DND-41 (cell line): ENCODE data around the gene SH2B3.
A peak's percentile ranks its signal among the peaks of the same experiment; 100 is the strongest.

Experiments
- ATAC-seq: fragments of 200-7000 bp; cut with Tn5 transposase; 3 replicates; pipeline ENCODE4 v1.9.1; 2021; ENCODE audit warnings: low read depth; ENCODE audit not compliant: insufficient read depth
- DNase-seq: peaks from one replicate; pipeline ENCODE4 v3.0.0-alpha.2; 2020
- H2AFZ ChIP-seq: 2 replicates; pipeline ENCODE4 v1.6.0; 2012; ENCODE audit warnings: low read depth, low read length
- H3K27ac ChIP-seq: 2 replicates; pipeline ENCODE4 v1.5.1; 2012; ENCODE audit warnings: low read length, inconsistent platforms
- H3K27me3 ChIP-seq: fragments of 200-600 bp; sonication (generic); 2 replicates; pipeline ENCODE4 v1.6.0; 2012; ENCODE audit warnings: low read length, mild to moderate bottlenecking, inconsistent platforms; ENCODE audit not compliant: insufficient read depth, poor library complexity
- H3K36me3 ChIP-seq: 2 replicates; pipeline ENCODE4 v1.5.1; 2012; ENCODE audit warnings: low read length, inconsistent platforms; ENCODE audit not compliant: insufficient read depth
- H3K4me1 ChIP-seq: 2 replicates; pipeline ENCODE4 v1.5.1; 2012; ENCODE audit warnings: mild to moderate bottlenecking, low read length; ENCODE audit not compliant: insufficient read depth
- H3K4me2 ChIP-seq: 2 replicates; pipeline ENCODE4 v1.6.0; 2012; ENCODE audit warnings: mild to moderate bottlenecking, moderate library complexity, low read length, inconsistent platforms; ENCODE audit not compliant: insufficient read depth
- H3K4me3 ChIP-seq, 2 experiments: fragments of 200-600 bp in 1 of 2; shearing (Covaris generic) in 1 of 2; 2 replicates each; pipeline ENCODE4 v1.5.1; 2012 to 2016; ENCODE audit warnings: inconsistent platforms in 2 of 2, low read length in 2 of 2, mild to moderate bottlenecking in 2 of 2, low read depth in 1 of 2, moderate library complexity in 1 of 2
- H3K79me2 ChIP-seq: 2 replicates; pipeline ENCODE4 v1.6.0; 2012; ENCODE audit warnings: low read length, inconsistent platforms; ENCODE audit not compliant: insufficient read depth
- H3K9ac ChIP-seq: 2 replicates; pipeline ENCODE4 v1.6.0; 2012; ENCODE audit warnings: low read depth, mild to moderate bottlenecking, inconsistent platforms, low read length, moderate library complexity
- H3K9me3 ChIP-seq: 2 replicates; pipeline ENCODE4 v1.5.1; 2012; ENCODE audit warnings: low read length, moderate library complexity, mild to moderate bottlenecking, inconsistent platforms; ENCODE audit not compliant: insufficient read depth, severe bottlenecking
- H4K20me1 ChIP-seq: 2 replicates; pipeline ENCODE4 v1.6.0; 2012; ENCODE audit warnings: low read length; ENCODE audit not compliant: insufficient read depth
- EZH2 ChIP-seq: IDR thresholded peaks from 3 replicates; pipeline ENCODE4 v1.6.1; 2012; ENCODE audit warnings: borderline replicate concordance, low read depth, mild to moderate bottlenecking, moderate library complexity, low read length, inconsistent platforms; ENCODE audit not compliant: severe bottlenecking
- TF ChIP-seq, protein P1 (sequence below): IDR thresholded peaks from 2 replicates; pipeline ENCODE4 v1.5.1; 2012; ENCODE audit warnings: borderline replicate concordance, low read length, moderate library complexity, mild to moderate bottlenecking; ENCODE audit not compliant: poor library complexity, severe bottlenecking; ENCODE audit errors: extremely low read depth

The SH2B3 gene

DNA sequence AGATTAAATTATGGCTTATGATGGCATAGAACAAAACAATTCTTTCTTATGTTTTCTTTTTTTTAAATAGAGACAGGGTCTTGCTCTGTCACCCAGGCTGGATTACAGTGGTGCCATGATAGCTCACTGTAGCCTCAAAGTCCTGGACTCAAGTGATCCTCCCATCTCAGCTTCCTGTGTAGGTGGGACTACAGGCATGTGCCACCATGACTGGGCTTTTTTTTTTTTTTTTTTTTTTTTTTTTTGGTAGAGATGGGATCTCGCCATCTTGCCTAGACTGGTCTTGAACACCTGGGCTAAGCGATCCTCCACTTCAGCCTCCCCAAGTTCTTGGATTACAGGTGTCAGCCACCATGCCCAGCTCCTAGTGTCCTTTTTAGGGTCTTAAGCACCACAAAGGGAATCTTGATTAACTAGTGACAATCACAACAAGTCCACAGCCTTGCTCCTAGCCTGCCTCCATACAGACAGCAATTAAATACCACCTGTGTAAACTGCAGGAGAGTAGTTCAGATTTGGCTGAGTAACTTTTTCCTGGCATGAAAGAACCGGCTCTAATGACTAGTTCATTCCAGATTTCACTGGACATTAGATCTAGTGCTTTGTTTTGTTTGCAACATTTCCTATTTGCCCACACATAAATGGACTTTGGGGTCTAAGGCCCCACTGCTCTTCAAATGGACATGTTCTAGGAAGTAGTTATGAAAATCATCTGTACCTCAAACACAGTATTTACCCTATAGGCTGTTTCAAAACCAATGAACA lies 61.6 kb downstream of the SH2B3 start:
- no peak overlapping the region for H3K4me3 ChIP-seq
- no peak for TF ChIP-seq EZH2
- TF ChIP-seq, protein P1, sequence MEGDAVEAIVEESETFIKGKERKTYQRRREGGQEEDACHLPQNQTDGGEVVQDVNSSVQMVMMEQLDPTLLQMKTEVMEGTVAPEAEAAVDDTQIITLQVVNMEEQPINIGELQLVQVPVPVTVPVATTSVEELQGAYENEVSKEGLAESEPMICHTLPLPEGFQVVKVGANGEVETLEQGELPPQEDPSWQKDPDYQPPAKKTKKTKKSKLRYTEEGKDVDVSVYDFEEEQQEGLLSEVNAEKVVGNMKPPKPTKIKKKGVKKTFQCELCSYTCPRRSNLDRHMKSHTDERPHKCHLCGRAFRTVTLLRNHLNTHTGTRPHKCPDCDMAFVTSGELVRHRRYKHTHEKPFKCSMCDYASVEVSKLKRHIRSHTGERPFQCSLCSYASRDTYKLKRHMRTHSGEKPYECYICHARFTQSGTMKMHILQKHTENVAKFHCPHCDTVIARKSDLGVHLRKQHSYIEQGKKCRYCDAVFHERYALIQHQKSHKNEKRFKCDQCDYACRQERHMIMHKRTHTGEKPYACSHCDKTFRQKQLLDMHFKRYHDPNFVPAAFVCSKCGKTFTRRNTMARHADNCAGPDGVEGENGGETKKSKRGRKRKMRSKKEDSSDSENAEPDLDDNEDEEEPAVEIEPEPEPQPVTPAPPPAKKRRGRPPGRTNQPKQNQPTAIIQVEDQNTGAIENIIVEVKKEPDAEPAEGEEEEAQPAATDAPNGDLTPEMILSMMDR = no peak
- no peak overlapping the region for H3K27ac ChIP-seq
- H4K20me1 ChIP-seq = no peaks in the 10 kb centered on the region
- no peak overlapping the region for H2AFZ ChIP-seq
- H3K9me3 ChIP-seq = no peaks in the 10 kb centered on the region
- H3K4me1 ChIP-seq = no peaks in the 10 kb centered on the region
- no peak overlapping the region for H3K9ac ChIP-seq
- DNase-seq (no peak), ATAC-seq (peak; percentile 35; the same call in 1 of the 3 replicates)
- no peaks in the 10 kb centered on the region for H3K27me3 ChIP-seq
- H3K79me2 ChIP-seq = no peaks in the 10 kb centered on the region
- H3K4me2 ChIP-seq = no peak overlapping the region
- H3K36me3 ChIP-seq = peaks cover 61% of the 10 kb centered on the region

DNA sequence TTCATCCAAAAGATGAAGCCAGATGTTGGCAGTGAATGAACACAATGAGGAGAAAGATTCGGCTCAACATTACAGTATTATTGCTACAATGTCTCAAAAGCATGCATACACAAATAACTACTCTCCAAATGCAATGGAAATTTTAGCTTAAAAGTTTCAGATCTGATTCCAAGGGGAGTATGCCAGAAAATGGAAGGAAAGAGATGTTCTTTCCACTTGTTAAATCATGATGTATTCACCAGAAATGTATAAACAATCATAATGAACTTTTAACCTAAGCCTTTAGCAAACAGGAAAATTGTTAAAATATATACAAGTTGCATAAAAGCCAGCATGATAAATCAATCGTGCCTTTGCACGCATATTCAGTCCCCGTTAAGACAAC lies 62.1 kb downstream of the SH2B3 start:
- no peaks in the 10 kb centered on the region for H3K4me1 ChIP-seq
- H3K4me2 ChIP-seq = no peak overlapping the region
- H3K79me2 ChIP-seq = no peaks in the 10 kb centered on the region
- H3K4me3 ChIP-seq = no peak overlapping the region
- DNase-seq = no peak
- H3K27ac ChIP-seq = no peak overlapping the region
- H3K9ac ChIP-seq = no peak overlapping the region
- no peaks in the 10 kb centered on the region for H3K27me3 ChIP-seq
- no peak for ATAC-seq
- H4K20me1 ChIP-seq = no peaks in the 10 kb centered on the region
- H3K36me3 ChIP-seq = peaks cover 65% of the 10 kb centered on the region
- no peaks in the 10 kb centered on the region for H3K9me3 ChIP-seq
- no peak overlapping the region for H2AFZ ChIP-seq
- TF ChIP-seq, protein P1 = no peak
- TF ChIP-seq EZH2 = no peak

DNA sequence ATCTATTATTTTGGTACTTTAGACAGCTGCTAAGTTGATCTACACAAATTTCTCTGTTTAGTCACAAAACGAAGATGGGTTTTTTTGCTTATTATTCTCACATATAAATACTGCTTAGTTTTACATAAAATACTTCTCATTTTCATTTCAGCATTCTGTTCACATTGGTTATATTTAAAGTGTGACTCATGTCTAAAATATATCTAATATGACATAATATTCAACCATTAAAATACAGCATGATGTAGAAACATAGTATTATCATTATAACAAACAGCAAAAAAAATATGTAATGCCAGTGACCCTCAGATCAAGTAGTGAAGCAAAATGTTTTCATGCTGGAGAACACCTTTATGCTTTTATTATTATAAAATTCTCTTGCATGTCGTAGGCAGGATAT lies 63.7 kb downstream of the SH2B3 start:
- Histone ChIP-seq H3K27ac (no peak overlapping the region), H4K20me1 (no peaks in the 10 kb centered on the region), H3K4me2 (no peak overlapping the region), H2AFZ (no peak overlapping the region), H3K4me3 (no peak overlapping the region), H3K9ac (no peak overlapping the region), H3K4me1 (no peaks in the 10 kb centered on the region), H3K9me3 (no peaks in the 10 kb centered on the region), H3K79me2 (no peaks in the 10 kb centered on the region), H3K36me3 (peaks cover 71% of the 10 kb centered on the region), H3K27me3 (no peaks in the 10 kb centered on the region)
- no peak for DNase-seq
- TF ChIP-seq EZH2 = no peak
- TF ChIP-seq, protein P1 = no peak
- ATAC-seq = no peak
